H1 (cell line): Measurements from ENCODE around the gene TPPP3. TPM values are rescaled to one million over a fixed set of nuclear protein-coding genes. Genes with fewer than 3 reads are reported as not detected.

Experiments
- BRCA1 ChIP-seq: IDR thresholded peaks from 2 replicates; pipeline ENCODE4 v1.6.1; 2012; ENCODE audit warnings: low read depth, low read length, improper control_type of control experiment
- CHD7 ChIP-seq: fragments of 300-600 bp; sonication (generic); IDR thresholded peaks from 2 replicates; pipeline ENCODE4 v1.7.1; 2012; ENCODE audit warnings: low read length, moderate library complexity, mild to moderate bottlenecking, inconsistent platforms; ENCODE audit not compliant: insufficient replicate concordance
- GTF2F1 ChIP-seq: IDR thresholded peaks from 2 replicates; pipeline ENCODE4 v1.6.1; 2012; ENCODE audit warnings: low read depth, low read length, improper control_type of control experiment, borderline replicate concordance
- HDAC6 ChIP-seq: IDR thresholded peaks from one replicate; pipeline ENCODE4 v1.7.1; 2012; ENCODE audit warnings: low read depth, mild to moderate bottlenecking, inconsistent platforms, low read length, moderate library complexity
- JUN ChIP-seq: IDR thresholded peaks from 2 replicates; pipeline ENCODE4 v1.6.1; 2011; ENCODE audit warnings: low read depth, mild to moderate bottlenecking, improper control_type of control experiment, low read length
- POLR2AphosphoS5 ChIP-seq: IDR thresholded peaks from 2 replicates; pipeline ENCODE4 v1.6.1; 2011; ENCODE audit warnings: low read depth, low read length
- RNF2 ChIP-seq: fragments of 200-900, 300-1000 bp; sonication (generic); IDR thresholded peaks from 2 replicates; pipeline ENCODE4 v1.7.1; 2016; ENCODE audit warnings: borderline replicate concordance, low read depth, mild to moderate bottlenecking, antibody characterized with exemption, low read length; ENCODE audit not compliant: poor library complexity, severe bottlenecking; ENCODE audit errors: missing control alignments
- TAF1 ChIP-seq: IDR thresholded peaks from 2 replicates; pipeline ENCODE4 v1.6.1; 2011; ENCODE audit warnings: mild to moderate bottlenecking, low read depth, low read length
- TCF12 ChIP-seq: IDR thresholded peaks from 2 replicates; pipeline ENCODE4 v1.6.1; 2011; ENCODE audit warnings: low read depth, mild to moderate bottlenecking, low read length
- TEAD4 ChIP-seq: IDR thresholded peaks from 2 replicates; pipeline ENCODE4 v1.6.1; 2012; ENCODE audit warnings: low read depth, low read length, inconsistent platforms, mixed read lengths
- YY1 ChIP-seq: IDR thresholded peaks from 2 replicates; pipeline ENCODE4 v1.6.1; 2011; ENCODE audit warnings: low read depth, mild to moderate bottlenecking, low read length
- ZNF274 ChIP-seq: IDR thresholded peaks from 2 replicates; pipeline ENCODE4 v1.7.0; 2012; ENCODE audit warnings: low read length, borderline replicate concordance; ENCODE audit errors: extremely low read depth
- polyA plus RNA-seq, 7 experiments: library from polyadenylated mRNA; depleted of rRNA in 3 of 7; stranded (reverse) in 5 of 7; unstranded in 2 of 7; fragments of >200 nt in 5 of 7; fragments of 200-250 nt in 2 of 7; gene quantifications; 1 replicate in 5 of 7; 2 replicates in 1 of 7; 4 replicates in 1 of 7; pipeline versions ENCODE4 v1.2.1 to v1.2.3, GENCODE V29; 2011 to 2013; ENCODE audit warnings: missing spikeins in 2 of 7, mixed read lengths in 2 of 7
- total RNA-seq: library from RNA; stranded (reverse); fragmentation: NEBNext Ultra II Directional; extraction: Animal tissue kit (Norgen Biotek cat#: 25700); gene quantifications from 2 replicates; pipeline ENCODE4 v1.2.1, GENCODE V29; 2021

TPPP3 gene
- total and polyA plus RNA-seq, 2 of the 8 experiments (the other 6 are each of a cell fraction or from before 2014, with no cell fraction given), result 0.77 to 1.0 TPM

DNA sequence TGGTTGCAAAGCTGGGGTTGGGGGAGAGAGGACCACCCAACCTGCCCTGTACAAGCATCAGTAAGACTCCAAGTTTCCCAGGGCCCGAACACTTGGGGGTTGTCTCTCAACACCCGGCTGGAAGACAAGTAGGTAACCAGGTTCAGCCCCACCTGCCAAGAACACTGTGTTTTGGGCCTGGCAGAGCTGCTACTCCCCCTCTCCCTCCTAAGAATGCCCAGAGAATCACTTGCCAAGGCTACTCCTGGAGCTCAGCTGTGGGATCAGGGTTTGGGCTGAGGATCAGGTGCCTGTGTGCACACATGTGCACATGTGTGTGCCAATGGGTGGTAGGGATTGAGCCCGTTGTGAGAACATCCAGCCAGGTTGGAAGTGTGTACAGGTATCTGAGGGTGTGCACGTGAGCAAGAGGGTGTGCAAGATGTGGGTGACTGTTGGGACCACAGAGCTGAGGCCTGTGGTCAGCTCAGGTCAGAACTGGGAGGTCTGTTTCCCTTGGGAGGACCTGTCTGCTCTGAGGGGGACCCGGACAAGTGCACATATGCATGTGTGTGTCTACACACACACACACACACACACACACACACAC, 39.9 kb upstream of the TPPP3 start (continued):
- no peak for TF ChIP-seq CHD7
- TF ChIP-seq TAF1, result no peak
- no peak for TF ChIP-seq TEAD4
- no peak for TF ChIP-seq POLR2AphosphoS5
- no peak for TF ChIP-seq BRCA1
- no peak for TF ChIP-seq RNF2
- TF ChIP-seq HDAC6, result no peak
- TF ChIP-seq ZNF274, result no peak
- no peak for TF ChIP-seq GTF2F1
- no peak for TF ChIP-seq TCF12
- TF ChIP-seq JUN, result no peak
- TF ChIP-seq YY1, result no peak
